GM18867 (cell line): ENCODE data around the gene RFPL2.
"Not testable (repeated sequence)": the region's sequence is repeated elsewhere in the genome, so short reads cannot be mapped to it uniquely, and the experiment has no call there.

ENCODE experiments used
- ATAC-seq: cut with Tn5 transposase; IDR thresholded peaks from one replicate; pipeline ENCODE4 v1.9.1; 2021; ENCODE audit warnings: mild to moderate bottlenecking, moderate library complexity; ENCODE audit not compliant: unreplicated experiment

The RFPL2 gene

DNA sequence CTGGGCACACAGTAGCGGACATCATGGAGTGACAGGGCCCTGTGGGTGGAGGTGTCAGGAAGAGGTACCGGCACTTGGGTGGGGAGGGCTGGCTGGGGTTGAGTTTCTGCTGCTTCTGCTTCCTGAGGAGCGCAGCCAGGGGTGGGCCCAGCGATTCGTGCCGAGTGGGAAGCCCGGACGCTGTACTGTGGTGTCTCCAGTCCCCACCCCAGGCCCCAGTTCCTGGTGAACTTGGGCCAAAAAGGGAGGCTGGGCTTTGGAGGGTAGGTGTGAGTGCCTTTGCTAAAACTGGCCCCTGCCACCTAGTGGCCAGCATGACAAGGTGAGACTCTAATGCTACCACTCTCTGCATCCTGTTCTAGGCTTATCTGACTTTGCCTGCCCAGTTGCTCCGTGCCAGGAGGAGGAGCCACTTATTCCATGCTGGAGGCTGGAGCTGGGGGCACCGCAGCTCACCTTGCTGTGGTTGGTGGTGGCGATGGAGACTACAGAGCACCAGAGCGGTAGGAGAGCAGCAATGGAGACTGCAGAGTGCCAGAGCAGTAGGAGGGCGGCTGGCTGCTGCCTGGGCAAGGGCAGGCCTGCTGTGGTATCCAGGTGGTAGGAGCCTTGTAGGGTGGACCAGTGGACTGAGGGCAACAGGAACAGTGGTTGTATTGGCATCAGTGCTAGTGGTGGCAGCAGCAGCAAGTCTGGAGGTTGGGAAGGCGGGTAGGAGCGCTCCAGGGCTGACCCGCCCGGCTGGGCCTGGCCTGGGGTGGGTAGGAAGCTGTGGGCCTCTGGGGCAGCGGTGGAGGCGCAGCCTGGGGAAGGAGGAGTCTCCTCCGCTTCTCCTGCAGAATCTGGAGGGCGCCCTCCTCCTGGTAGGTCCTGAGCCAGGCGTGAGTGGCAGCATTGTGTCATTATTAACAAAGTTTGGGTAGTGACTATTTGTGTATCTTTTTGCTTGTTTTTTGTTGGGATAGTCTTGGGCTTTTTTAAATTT is 2.2 kb upstream of the RFPL2 start:
- no peak for ATAC-seq

DNA sequence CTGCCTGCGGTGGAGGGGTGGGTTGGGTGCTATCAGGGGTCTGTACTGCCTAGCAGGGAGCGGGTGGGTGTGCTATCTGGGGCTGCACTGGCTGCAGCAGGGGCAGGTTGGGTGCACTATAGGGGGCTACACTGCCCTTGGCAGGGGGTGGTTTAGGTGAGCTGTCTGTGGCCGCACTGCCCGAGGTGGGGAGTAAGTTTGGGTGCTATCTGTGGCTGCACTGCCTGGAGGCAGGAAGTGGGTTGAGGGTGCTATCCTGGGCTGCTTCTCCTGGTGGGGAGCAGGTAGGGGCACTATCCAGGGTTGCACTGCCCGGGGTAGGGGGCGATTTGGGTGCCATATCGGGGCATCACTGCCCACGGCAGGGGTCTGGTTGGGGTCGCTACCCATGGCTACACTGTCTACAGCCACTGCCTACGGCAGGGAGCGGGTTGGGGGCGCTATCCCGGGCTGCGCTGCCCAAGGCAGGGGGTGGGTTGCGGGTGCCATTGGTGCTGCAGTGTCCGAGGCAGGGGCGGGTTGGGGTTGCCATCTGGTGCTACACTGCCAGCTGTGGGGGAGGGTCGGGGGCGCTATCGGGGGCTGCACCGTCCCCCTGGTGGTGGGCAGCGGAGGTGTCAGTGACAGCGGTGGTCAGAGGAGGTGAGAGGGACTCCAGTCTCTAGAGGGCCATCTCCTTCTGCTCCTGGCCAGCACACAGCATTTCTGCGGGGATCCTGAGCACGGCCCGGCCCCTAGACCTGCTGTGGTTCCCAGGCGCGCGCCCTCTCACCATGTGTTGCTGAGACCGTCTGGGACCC is 1.3 kb upstream of the RFPL2 start:
- ATAC-seq = no peak

DNA sequence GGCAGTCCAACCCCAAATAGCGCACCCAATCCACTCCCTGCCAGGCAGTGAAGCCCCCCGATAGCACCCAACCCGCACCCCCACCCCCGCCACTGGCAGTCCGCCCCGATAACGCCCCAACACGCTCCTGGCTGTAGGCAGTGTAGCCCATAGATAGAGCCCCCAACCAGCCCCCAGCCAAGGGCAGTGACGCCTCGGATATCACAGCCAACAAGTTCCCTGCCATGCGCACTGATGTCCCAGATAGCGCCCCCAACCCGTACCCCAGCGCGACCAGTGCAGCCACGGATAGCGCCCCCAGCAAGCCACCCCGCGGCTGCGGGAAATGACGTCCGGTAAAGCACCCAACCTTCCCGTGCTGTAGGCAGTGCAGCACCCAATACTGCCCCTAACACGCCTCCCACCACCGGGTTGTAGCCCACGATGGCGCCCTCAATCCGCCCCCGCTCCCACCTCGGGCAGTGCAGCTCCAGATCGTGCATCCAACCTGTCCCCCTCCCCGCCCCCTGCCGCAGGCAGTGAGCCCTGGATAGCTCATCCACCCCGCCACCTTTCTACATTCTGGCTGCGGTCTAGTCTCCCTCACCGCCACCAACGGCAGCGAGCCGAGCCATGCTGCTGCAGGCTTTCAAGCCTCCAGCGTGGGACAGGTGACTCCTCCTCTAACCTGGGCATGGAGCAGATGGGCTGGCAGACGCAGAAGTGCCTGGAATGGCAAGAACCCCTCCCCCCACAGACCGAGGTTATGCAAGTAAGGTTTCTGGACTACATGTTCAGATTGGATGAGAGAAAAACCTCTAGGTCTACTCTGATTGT is 625 bp downstream of the RFPL2 start:
- ATAC-seq = no peak

DNA sequence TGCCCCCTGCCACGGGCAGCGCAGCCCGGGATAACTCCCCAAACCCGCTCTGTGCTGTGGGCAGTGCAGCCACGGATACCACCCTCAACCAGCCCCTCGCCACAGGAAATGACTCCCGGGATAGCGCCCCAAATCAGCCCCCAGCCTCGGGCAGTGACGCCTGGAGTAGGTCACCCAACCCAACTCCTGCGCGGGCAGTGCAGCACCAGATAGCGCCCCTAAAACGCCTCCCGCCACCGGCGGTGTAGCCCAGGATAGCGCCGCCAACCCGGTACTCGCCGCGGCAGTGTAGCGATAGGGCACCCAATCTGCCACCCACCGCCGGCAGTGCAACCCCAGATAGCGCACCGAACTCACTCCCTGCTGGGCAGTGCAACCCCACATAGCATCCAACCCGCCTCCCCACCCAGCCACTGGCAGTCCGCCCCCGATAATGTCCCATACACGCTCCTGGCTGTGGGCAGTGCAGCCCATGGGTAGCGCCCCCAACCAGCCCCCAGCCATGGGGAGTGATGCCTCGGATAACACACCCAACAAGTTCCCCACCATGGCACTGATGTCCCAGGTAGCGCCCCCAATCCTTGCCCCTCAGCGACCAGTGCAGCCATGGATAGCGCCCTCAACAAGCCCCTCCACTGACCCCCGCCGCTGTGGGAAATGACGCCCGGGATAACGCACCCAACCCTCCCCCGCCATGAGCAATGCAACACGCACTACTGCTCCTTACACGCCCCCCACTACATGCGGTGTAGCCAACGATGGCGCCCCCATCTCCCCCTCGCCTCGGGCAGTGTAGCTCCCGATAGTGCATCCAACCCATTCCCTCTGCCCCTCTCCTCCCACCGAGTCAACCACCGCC is 1.5 kb downstream of the RFPL2 start:
- ATAC-seq = no peak

DNA sequence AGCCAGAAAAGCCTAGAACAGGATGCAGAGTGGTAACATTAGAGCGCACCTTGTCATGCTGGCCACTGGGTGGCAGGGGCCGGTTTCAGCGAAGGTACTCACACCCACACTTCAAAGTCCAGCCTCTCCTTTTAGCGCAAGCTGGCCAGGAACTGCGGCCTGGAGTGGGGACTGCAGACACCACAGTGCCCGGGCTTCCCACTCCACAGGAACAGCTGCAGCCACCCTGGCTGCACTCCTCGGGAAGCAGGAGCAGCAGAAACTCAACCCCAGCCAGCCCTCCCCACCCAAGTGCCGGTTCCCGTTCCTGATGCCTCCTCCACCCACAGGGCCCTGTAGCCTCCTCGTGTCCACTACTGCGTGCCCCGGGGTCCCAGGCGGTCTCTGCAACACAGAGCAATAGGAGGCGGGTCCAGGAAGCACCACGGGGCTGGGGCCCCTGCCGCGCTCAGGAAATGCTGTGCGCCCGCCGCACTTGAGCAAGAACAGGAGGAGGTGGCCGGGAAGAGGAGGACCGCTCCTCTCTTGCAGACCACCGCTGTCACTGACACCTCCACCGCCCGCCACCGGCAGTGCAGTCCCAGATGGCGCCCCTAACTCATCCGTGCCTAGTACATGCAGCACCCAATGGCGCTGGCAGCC is 2.2 kb downstream of the RFPL2 start:
- ATAC-seq = no peak

DNA sequence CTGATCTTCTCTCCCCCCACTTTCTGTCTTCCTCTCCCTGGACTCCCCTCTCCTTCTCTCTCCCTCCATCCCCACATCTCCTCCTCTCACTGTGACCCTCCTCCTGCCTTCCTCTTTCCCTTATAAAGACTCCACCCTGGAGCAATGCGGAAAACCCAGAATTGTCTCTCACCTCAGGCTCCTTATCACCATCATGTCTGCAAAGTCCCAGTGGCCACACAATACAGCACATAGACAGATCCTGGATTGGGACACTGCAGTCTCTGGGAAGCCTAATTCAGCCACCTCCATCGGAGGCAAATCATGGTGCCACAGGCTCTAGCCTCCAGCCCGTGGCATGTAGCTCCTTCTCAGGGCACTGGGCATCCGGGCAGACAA is 2.7 kb downstream of the RFPL2 start:
- no peak for ATAC-seq

DNA sequence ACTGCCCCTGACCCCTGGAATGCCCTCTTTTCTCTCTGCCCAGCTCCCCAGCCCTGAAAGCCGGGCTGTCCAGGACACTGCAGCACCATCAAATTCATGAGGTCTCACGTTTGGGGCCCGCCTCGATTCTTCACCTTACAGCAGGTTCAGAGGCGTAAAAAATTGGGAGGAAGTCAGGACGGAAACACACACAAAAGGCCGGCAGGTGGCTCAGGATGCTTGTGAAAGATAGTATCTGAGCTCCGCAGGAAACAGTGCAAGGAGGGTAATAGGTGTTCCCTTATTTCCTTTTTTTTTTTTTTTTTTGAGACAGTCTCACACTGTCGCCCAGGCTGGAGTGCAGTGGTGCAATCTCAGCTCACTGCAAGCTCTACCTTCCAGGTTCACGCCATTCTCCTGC is 4.1 kb downstream of the RFPL2 start:
- no peak for ATAC-seq

DNA sequence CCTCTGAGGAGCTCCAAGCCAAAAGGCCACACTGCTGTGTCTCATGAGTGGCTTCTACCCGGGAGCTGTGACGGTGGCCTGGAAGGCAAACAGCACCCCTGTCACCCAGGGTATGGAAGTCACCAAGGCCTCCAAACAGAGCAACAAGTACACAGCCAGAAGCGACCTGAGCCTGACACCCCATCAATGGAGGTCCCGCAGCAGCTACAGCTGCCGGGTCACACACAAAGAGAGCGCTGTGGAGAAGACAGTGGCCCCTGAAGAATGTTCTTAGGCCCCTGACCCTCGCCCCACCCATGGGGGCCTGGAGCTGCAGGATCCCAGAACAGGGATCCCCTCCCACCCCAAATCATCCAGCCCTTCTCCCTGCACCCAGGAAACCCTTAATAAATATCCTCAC is 4.9 kb downstream of the RFPL2 start:
- ATAC-seq = no peak

DNA sequence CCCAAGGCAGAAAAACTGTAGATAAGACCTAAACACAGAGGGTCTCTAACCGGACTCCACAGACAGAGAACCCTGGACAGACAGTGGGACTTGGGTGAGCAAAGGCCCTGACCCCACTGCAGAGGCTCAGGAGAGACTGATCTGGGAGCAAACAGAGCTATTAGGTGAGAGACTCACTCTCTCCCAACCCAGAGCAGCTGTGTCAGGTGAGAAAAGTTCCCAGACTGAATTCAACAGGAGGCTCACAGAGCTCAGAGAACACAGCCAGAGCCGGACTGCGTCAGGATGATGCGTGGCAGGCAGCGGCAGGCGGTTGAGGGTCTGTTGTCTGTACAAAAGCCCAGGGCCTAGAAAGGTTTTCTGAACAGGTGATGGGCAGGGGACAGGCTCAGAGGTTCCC is 5.5 kb downstream of the RFPL2 start:
- ATAC-seq = no peak

DNA sequence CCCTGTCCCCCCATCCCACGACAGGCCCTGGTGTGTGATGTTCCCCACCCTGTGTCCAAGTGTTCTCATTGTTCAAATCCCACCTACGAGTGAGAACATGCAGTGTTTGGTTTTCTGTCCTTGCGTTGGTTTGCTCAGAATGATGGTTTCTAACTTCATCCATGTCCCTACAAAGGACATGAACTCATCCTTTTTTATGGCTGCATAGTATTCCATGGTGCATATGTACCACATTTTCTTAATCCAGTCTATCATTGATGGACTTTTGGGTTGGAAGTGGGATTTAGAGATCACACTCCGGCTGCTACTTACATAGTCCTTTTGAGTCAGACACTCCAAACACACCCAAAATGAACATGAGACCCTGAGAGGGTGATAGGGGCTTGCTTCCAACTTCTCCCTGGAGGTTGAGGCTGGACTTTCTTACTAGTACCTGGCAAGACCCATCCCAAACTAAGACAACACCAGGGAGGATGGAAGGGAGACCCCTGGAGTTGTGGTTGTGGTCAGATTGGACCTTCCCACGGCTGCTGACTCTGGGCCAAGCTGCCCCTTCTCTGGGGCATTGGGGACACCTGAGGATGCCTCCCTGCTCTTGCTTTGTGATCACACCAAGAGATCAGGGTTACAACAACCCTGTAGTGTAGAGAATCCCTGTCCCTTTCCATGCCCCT is 7.2 kb downstream of the RFPL2 start:
- ATAC-seq = not testable (repeated sequence)

DNA sequence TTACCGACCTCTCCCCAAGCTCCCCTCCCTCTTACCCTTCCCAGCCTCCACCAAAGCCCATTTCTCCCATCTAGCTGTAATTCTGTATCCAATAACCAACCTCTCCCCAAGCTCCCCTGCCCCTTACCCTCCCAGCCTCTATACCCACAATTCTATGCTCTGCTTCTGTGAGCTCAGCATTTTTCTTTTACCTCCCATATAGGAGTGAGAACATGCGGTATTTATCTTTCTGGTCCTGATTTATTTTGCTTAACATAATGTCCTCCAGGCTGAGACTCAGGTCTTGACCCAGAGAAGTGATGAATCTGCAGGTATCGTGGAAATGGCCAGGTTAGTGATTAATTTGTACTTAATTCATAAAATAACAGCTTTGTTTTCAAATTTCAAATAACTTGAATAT is 9.0 kb downstream of the RFPL2 start:
- not testable (repeated sequence) for ATAC-seq

DNA sequence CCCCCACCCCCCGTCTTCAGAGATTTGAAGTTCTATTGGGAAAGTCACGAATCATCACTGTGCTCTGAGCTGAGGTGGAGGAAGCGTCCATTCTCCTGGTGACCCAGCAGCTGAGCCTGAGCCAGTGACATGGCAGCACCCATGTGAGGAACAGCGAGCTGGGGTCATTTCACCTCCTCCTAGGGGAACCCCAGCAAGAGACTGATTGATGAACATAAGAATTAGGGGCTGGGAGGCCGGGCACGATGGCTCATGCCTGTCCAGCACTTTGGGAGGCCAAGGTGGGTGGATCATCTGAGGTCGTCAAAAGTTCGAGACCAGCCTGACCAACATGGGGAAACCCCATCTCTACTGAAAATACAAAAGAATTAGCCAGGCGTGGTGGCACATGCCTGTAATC is 11.5 kb downstream of the RFPL2 start:
- not testable (repeated sequence) for ATAC-seq

DNA sequence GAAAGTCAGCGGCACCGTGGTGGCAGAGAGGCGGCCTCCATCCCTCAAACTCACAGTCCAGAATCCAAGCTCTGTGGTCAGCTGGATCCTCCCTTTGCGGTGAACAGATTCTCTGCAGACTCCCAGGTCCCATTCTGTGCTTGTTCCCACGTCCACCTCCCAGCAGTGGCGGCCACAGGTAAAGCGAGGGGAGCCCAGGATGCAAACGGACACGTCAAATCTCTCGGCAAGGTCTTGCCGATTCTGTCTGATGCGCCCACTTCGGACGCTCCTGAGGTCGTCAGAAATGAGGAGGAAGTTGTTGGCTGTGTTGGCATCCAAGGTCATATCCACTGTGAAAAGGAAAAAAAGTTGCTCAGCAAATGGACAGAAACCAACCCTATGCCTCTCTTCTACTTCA is 13.9 kb downstream of the RFPL2 start:
- not testable (repeated sequence) for ATAC-seq

DNA sequence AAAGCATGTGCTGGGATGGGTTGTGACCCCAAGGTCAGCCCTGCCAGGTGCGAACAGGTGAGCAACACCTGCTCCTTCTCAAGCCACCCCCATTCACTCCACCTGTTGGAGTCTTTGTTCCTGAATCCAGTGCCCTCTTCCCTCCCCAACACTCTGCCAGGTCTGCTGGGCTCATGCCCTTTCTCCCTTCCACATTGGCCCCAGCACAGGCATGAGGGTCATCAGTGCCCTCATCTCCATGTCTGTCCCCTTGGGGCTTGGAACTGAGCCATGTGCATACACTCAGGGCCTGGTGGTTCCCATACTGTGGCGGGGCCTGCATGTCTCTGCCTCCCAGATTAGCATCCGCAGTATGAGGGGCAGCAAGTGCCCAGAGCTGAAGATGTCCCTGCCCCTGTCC is 19.1 kb downstream of the RFPL2 start:
- ATAC-seq = no peak

DNA sequence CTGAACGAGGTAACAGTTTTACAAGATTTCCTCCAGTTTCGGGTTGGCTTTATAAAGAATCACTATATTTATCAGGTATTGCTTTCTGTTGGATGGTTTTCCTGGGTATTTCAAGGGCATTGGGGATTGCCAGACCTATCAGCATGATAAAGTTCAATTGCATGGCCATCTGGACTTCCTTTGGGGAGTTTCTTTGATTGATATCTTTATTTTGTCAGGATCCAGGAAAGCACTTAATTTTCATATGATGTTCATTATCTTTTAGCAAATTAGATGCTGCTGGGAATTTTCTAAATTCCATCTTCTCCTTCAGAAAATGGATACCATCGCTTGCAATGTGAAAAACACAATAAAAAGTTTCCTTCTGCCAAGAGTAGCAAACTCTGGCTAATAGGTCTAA is 21.2 kb downstream of the RFPL2 start:
- no peak for ATAC-seq

DNA sequence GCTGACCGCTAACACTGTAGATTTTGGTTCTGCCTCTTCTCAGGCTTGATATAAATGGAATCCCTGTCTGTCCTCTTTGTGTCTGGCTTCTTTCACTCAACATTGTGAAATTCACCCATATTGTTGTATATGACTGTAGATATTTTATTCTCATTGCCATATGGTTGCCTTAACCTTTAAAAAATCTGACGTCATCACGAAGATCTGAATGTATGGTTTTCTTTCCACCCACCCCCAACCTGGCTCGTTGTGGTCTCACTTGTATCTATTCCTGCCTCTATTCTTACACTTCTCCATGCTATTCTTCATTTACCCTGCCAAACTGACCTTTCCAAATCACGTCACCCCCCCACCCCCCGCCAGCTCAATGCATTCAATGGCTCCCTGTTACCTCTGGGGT is 23.8 kb downstream of the RFPL2 start:
- ATAC-seq = no peak

DNA sequence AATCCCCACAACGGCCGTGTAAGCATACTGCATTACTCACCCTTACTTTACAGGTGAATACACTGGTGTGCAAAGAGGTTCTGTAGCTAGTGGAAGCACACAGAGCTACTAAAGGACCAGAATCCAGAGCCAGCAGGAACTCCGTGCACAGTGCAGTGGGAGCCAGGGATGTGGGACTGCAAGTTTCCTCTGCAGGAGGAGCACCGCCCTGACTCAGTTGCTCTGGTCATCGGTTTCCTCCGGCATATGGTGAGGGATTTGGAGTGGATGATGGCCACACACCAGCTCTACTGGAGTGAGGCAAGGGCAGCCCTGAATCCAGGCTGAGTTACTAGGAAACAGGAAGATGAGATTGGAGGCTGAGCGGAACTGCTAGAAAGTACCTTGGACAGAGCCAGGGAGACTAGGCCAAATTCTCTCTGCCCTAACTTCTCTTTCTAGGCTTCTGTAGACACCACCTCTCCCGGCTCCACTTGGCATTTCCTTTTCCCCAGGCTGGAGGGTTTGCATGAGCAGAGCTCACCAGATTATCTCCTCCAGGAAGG is 27.6 kb downstream of the RFPL2 start:
- no peak for ATAC-seq

DNA sequence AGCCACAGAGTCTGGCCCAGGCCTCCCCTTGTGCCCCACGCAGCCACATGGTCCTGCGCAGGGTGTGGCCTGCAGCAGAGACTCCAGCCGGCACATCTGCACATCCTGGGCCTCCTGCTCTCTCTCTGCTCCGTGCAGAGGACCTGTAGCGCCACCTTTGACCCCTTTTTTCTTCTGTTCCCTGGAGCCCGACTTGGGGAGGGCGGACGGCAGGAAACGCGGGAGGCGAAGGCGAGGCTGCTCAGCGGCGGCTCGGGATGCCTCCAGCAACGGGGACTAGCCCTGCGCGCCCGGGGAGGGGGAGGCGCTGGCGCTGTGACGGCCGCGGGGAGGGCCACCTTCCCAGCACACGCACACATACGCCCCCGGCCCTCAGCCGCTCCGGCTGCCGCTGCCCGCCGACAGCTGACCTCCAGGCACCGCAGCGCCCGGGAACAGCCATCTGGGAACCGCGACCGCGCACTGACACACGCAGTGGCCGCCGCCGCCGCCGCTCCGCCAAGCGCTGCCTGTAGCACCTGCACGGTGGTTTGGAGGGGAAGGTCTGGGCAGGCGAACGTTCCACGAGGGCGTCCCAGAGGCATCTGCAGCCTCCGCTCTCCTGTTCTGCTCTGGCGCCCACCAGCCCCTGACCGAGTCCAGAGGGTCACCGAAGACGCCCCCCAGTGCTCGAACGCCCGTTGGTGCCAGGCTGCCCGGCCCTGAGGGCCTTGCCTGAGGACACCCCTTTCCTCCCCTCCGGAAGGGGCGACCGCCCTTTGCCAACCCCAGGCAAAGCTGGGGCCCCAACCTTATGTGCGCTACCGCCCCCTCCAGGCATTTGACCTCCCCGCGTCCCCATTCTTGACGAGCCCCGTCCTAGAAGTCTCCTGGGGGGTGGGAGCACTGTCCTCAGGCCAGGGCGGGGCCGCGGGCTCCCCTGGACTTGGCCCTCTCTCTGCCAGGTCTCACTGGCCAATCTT is 28.9 kb downstream of the RFPL2 start:
- no peak for ATAC-seq
